Panc1 (cell line): ENCODE measurements around the gene UTRN. TPM values are rescaled to one million over a fixed set of nuclear protein-coding genes. Genes with fewer than 3 reads are reported as not detected.

ENCODE experiments used
- ATAC-seq: fragments of 200-7000 bp; cut with Tn5 transposase; 2 replicates; pipeline ENCODE4 v1.9.1; 2020; ENCODE audit warnings: mild to moderate bottlenecking, moderate library complexity
- BruUV-seq: library from RNA; stranded (reverse); fragments of 400-500 nt; replicated peaks from 2 replicates; lab custom pipeline; 2021; lab: Mats Ljungman, UMichigan
- CTCF ChIA-PET: fragments of 300-600 bp; sonication (Branson Sonifier 250); formaldehyde crosslinking; loops from one replicate; lab custom pipeline; 2022; ENCODE audit warnings: antibody characterized with exemption; lab: Charles Lee
- POLR2A ChIA-PET: fragments of 300-600 bp; sonication (Branson Sonifier 250); formaldehyde crosslinking; loops from one replicate; lab custom pipeline; 2022; ENCODE audit warnings: antibody characterized with exemption; lab: Charles Lee
- DNase-seq: peaks from one replicate; pipeline ENCODE4 v3.0.0-alpha.2; 2010; ENCODE audit warnings: low read depth, low spot score
- H3K27ac ChIP-seq: 2 replicates; pipeline ENCODE4 v1.5.1; 2011; ENCODE audit warnings: mild to moderate bottlenecking, low read length, inconsistent platforms
- H3K27me3 ChIP-seq: fragments of 200-500 bp; sonication (Bioruptor generic); 2 replicates; pipeline ENCODE4 v1.6.0; 2014; ENCODE audit warnings: low read length, inconsistent platforms; ENCODE audit not compliant: control insufficient read depth, insufficient read depth
- H3K36me3 ChIP-seq: fragments of 200-500 bp; sonication (Bioruptor generic); 2 replicates; pipeline ENCODE4 v1.5.1; 2014; ENCODE audit warnings: inconsistent platforms, mild to moderate bottlenecking, low read length, moderate library complexity; ENCODE audit not compliant: control insufficient read depth, insufficient read depth
- H3K4me1 ChIP-seq: 2 replicates; pipeline ENCODE4 v1.5.1; 2011; ENCODE audit warnings: inconsistent platforms, mild to moderate bottlenecking, low read length, moderate library complexity; ENCODE audit not compliant: control insufficient read depth, insufficient read depth
- H3K4me3 ChIP-seq, 2 experiments: 2 replicates each; pipeline ENCODE4 v1.5.1; 2011 to 2012; ENCODE audit warnings: low read depth in 2 of 2, low read length in 2 of 2, mild to moderate bottlenecking in 2 of 2, inconsistent platforms in 1 of 2, moderate library complexity in 1 of 2
- H3K9me3 ChIP-seq: fragments of 200-500 bp; sonication (Bioruptor generic); 2 replicates; pipeline ENCODE4 v1.5.1; 2014; ENCODE audit warnings: low read depth, mild to moderate bottlenecking, inconsistent platforms, low read length, moderate library complexity; ENCODE audit not compliant: control insufficient read depth, insufficient read depth
- CTCF ChIP-seq: fragments of 450-650 bp; IDR thresholded peaks from 2 replicates; pipeline ENCODE4 v1.5.1; 2017; ENCODE audit warnings: mild to moderate bottlenecking
- POLR2AphosphoS5 ChIP-seq: IDR thresholded peaks from 2 replicates; pipeline ENCODE4 v1.6.1; 2012; ENCODE audit warnings: mild to moderate bottlenecking, low read depth, low read length, moderate library complexity
- REST ChIP-seq, 2 experiments: IDR thresholded peaks; 2 replicates each; pipeline ENCODE4 v1.6.1; 2011 to 2012; ENCODE audit warnings: low read depth in 2 of 2, control low read depth in 1 of 2, low read length in 1 of 2, mild to moderate bottlenecking in 1 of 2, moderate library complexity in 1 of 2; ENCODE audit not compliant: insufficient read depth in 1 of 2
- SIN3A ChIP-seq: IDR thresholded peaks from 2 replicates; pipeline ENCODE4 v1.6.1; 2012; ENCODE audit warnings: low read depth, mild to moderate bottlenecking, low read length, moderate library complexity, borderline replicate concordance; ENCODE audit not compliant: insufficient read depth
- TCF7L2 ChIP-seq: IDR thresholded peaks from 2 replicates; pipeline ENCODE4 v1.6.1; 2011; ENCODE audit warnings: mild to moderate bottlenecking, low read depth, low read length, inconsistent platforms
- in situ Hi-C: cut with HindIII; loops from 2 replicates; pipeline ENCODE4 v1.10.0; 2016; ENCODE audit warnings: low sequenced_read_pairs, low pct_unique_long_range_greater_than_20kb
- intact Hi-C: fragments of 100-400 bp; cut with micrococcal nuclease; formaldehyde crosslinking; loops from one replicate; pipeline ENCODE4 v1.10.0; 2022; ENCODE audit not compliant: unreplicated experiment
- total RNA-seq: library from RNA; stranded (reverse); gene quantifications from one replicate; pipeline ENCODE4 v1.2.1, GENCODE V29; 2021; ENCODE audit not compliant: unreplicated experiment

The UTRN gene
- total RNA-seq, 1 experiment from 2014 or later, result 122 TPM

GRCh38 chr6:144316862-144317195 is 31.7 kb downstream of the UTRN start:
- TSS peak; percentile 11 for BruUV-seq
- no peak overlapping the region for H3K27ac ChIP-seq
- no peaks in the 10 kb centered on the region for H3K9me3 ChIP-seq
- intact Hi-C loops (no loop called here), in situ Hi-C loops (no loop called here)
- DNase-seq (no peak), ATAC-seq (no peak)
- no peaks in the 10 kb centered on the region for H3K27me3 ChIP-seq
- H3K36me3 ChIP-seq, result no peaks in the 10 kb centered on the region
- TF ChIP-seq POLR2AphosphoS5 (no peak), SIN3A (no peak), CTCF (no peak), REST (IDR thresholded peaks at IDR 0.05; ENCODE audit: insufficient read depth in 1 of 2, low read depth in 2 of 2, low read length in 1 of 2) (no peak), TCF7L2 (no peak)
- ChIA-PET POLR2A (interaction anchor here (0.6 kb wide), 1 partner anchor 33 kb away, joined by 3 read pairs; no protein-coding TSS in a partner anchor), CTCF (no interaction called here)
- H3K4me1 ChIP-seq, result peaks cover 25% of the 10 kb centered on the region
- H3K4me3 ChIP-seq, result no peak overlapping the region

GRCh38 chr6:144317736-144318135 is 32.6 kb downstream of the UTRN start:
- ChIA-PET CTCF (no interaction called here), POLR2A (no interaction called here)
- TF ChIP-seq POLR2AphosphoS5, result no peak
- no peak for TF ChIP-seq SIN3A
- no peak for TF ChIP-seq TCF7L2
- TF ChIP-seq REST (IDR thresholded peaks at IDR 0.05; ENCODE audit: insufficient read depth in 1 of 2, low read depth in 2 of 2, low read length in 1 of 2), result no peak
- TF ChIP-seq CTCF, result no peak
- Histone ChIP-seq H3K27me3 (no peaks in the 10 kb centered on the region), H3K9me3 (no peaks in the 10 kb centered on the region), H3K36me3 (no peaks in the 10 kb centered on the region), H3K4me1 (peaks cover 31% of the 10 kb centered on the region), H3K4me3 (no peak overlapping the region), H3K27ac (no peak overlapping the region)
- DNase-seq (no peak), ATAC-seq (no peak)
- in situ Hi-C loops, result no loop called here
- intact Hi-C loops, result no loop called here
- no TSS peak for BruUV-seq
